Ascending aorta (tissue), 2 donors: ENCODE results near the gene C14orf132. TPM values are rescaled to one million over a fixed set of nuclear protein-coding genes. Genes with fewer than 3 reads are reported as not detected.

Source experiments
- DNase-seq, 2 donors: peaks; one replicate each; pipeline ENCODE4 v3.0.0-alpha.2; 2019; ENCODE audit warnings: low spot score in 2 of 2
- H3K27ac ChIP-seq, 2 donors: fragments of 200-600 bp; sonication (generic); one replicate each; pipeline ENCODE4 v1.5.1; 2016 to 2017; ENCODE audit warnings: mild to moderate bottlenecking in 1 of 2
- H3K27me3 ChIP-seq: fragments of 200-600 bp; sonication (generic); one replicate; pipeline ENCODE4 v1.5.1; 2017
- H3K36me3 ChIP-seq, 2 donors: fragments of 200-600 bp; sonication (generic); one replicate each; pipeline ENCODE4 v1.5.1; 2016
- H3K4me1 ChIP-seq, 2 donors: fragments of 200-600 bp; sonication (generic); one replicate each; pipeline ENCODE4 v1.5.1; 2016 to 2017; ENCODE audit warnings: mild to moderate bottlenecking in 1 of 2
- H3K4me3 ChIP-seq, 2 donors: fragments of 200-600 bp; sonication (generic); one replicate each; pipeline ENCODE4 v1.5.1; 2016 to 2017; ENCODE audit warnings: mild to moderate bottlenecking in 1 of 2
- H3K9me3 ChIP-seq, 2 donors: fragments of 200-600 bp; sonication (generic); one replicate each; pipeline ENCODE4 v1.5.1; 2016
- CTCF ChIP-seq, 3 experiments: fragments of 200-600 bp in 2 of 3; fragments of 450-650 bp in 1 of 3; sonication (generic) in 2 of 3; IDR thresholded peaks; one replicate each; pipeline ENCODE4 v1.5.1; 2016 to 2019; ENCODE audit warnings: antibody characterized with exemption in 3 of 3, mild to moderate bottlenecking in 1 of 3, moderate library complexity in 1 of 3
- intact Hi-C: fragments of 100-400 bp; cut with DNase I; formaldehyde crosslinking; loops from one replicate; pipeline ENCODE4 v1.15.1; 2023
- total RNA-seq: library from RNA; depleted of rRNA; stranded (reverse); fragments of >200 nt; gene quantifications from one replicate; pipeline ENCODE4 v1.1.0, GENCODE V29; 2016

Gene C14orf132
- total RNA-seq, 1 donor from 2014 or later: 23.9 TPM

- no peaks in the 10 kb centered on the region for H3K27me3 ChIP-seq
- H3K4me1 ChIP-seq: no peaks in the 10 kb centered on the region
- H3K27ac ChIP-seq: no peak overlapping the region
- no peak overlapping the region for H3K4me3 ChIP-seq
- H3K9me3 ChIP-seq: no peaks in the 10 kb centered on the region
- DNase-seq: no peak
- H3K36me3 ChIP-seq: no peaks in the 10 kb centered on the region
- intact Hi-C loops: loop anchor here (5.0 kb wide), 1 partner anchor 84 kb away; no protein-coding TSS in a partner anchor
- TF ChIP-seq CTCF (IDR thresholded peaks at IDR 0.05): no peak
Observed at GRCh38 chr14:96017882-96018281, 21.3 kb upstream of the C14orf132 start.

DNA sequence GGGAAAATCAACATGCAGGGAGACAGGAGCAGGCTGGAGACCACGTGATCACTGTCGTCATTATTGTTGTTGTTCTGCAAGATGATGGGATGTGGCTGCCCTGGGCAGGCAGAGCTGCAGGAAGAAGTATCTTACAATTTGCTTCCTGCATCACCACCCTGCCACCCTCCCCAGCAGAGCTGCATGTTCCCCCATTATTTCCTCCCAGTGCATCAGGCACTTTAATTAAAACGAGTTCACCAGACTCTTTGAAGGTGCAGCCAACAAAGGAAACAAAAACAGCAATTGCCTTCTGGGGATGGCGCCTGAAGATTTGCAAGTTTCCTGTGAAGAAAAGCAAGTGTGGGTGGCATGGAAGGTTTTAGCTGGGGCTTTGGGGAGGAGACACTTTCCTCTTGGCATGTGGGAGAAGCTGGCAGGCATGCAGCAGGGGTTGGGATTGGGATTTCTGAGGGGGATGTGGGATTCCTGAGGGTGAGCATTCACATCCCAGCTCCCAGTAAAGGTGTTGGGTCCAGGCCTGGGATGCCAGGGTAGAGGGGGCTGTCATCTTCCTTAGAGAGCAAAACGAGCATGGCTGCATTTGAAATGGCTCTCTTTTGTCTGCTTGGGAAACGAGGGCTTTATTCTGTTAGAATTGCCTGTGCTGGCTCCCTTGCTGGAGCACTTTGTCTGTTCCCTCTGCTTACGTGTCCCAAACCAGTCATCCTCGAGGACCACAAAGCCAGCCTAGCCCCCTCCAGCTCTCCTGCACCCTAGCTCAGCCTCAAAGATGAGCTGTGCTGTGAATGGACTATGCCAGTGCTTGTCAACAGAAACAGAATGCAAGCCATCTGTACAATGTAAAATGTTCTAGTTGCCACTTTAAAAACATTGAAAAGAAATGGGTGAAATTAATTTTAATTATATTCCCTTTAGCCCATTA is 11.5 kb upstream of the C14orf132 start:
- Histone ChIP-seq H3K4me3 (no peak overlapping the region), H3K27me3 (no peaks in the 10 kb centered on the region), H3K36me3 (no peaks in the 10 kb centered on the region), H3K9me3 (no peaks in the 10 kb centered on the region), H3K4me1 (no peaks in the 10 kb centered on the region), H3K27ac (no peak overlapping the region)
- intact Hi-C loops: loop anchor here (1.0 kb wide), 1 partner anchor 41 kb away; no protein-coding TSS in a partner anchor
- DNase-seq: no peak
- no peak for TF ChIP-seq CTCF (IDR thresholded peaks at IDR 0.05)

DNA sequence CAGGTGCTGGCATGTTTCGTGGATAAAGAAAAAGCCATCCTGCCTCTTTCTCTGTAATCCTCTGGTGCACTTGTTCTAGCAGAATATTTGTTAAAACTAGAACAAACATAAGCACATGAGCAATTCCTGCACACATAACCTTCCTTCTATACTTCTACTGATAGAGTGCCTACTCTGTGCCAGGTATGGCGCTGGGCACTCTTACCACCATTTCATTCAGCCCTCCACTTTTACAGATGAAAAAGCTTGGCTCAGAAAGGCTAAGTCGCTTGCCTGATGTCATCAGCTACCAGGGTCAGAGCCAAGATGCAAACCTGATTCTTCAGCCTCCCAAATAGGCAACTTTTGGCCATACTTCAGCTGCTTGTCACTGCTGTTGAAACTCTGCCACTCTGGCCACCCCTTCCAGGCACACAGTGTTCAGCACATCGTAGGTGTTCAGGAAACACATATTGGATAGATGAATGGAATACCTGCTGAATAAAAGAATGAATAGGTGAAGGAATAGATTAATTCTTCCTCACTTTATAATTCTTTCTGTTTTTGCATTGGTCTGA is 10.0 kb upstream of the C14orf132 start:
- H3K27me3 ChIP-seq: no peaks in the 10 kb centered on the region

GRCh38 chr14:96030108-96030760 is 8.9 kb upstream of the C14orf132 start:
- Histone ChIP-seq H3K36me3 (no peaks in the 10 kb centered on the region), H3K9me3 (no peaks in the 10 kb centered on the region), H3K4me3 (no peak overlapping the region), H3K27me3 (no peaks in the 10 kb centered on the region), H3K27ac (no peak overlapping the region), H3K4me1 (no peaks in the 10 kb centered on the region)
- no peak for TF ChIP-seq CTCF (IDR thresholded peaks at IDR 0.05)
- intact Hi-C loops: loop anchor here (10.0 kb wide), 1 partner anchor 365 kb away; the partner anchor contains the start of gene AK7
- no peak for DNase-seq

More for the DNA sequence above, 10.0 kb upstream of the C14orf132 start:
- Histone ChIP-seq H3K36me3 (no peaks in the 10 kb centered on the region), H3K4me3 (no peak overlapping the region), H3K27ac (no peak overlapping the region), H3K9me3 (no peaks in the 10 kb centered on the region), H3K4me1 (no peaks in the 10 kb centered on the region)
- intact Hi-C loops: no loop called here
- no peak for TF ChIP-seq CTCF (IDR thresholded peaks at IDR 0.05)
- no peak for DNase-seq

DNA sequence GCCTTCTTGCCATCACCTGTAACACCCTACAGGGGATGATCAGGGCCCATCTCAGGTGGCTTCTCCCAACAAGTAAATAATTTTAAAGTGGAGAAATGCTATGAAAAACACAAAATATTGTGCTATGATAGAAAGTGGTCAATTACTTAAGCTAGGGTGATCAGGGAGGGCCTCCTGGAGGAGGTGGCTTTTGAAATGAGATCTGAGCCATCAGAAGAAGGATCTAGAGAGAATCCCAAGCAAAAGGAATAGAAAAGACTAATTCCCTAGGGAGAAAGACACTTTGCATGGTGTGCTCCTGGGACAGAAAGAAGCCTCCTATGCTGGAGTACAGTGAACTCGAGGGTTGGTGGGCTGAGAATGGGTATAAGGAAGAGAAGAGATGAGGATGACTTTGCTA is 7.5 kb upstream of the C14orf132 start:
- H3K4me3 ChIP-seq: no peak overlapping the region
- H3K9me3 ChIP-seq: no peaks in the 10 kb centered on the region
- H3K27ac ChIP-seq: no peak overlapping the region
- no peaks in the 10 kb centered on the region for H3K27me3 ChIP-seq
- no peak for DNase-seq
- H3K4me1 ChIP-seq: no peaks in the 10 kb centered on the region
- TF ChIP-seq CTCF (IDR thresholded peaks at IDR 0.05): no peak
- H3K36me3 ChIP-seq: no peaks in the 10 kb centered on the region
- intact Hi-C loops: loop anchor here (10.0 kb wide), 1 partner anchor 363 kb away; the partner anchor contains the start of gene AK7
